ACC112 (cell line): ENCODE results near the gene MAT2B.
A peak's percentile ranks its signal among the peaks of the same experiment; 100 is the strongest.

ENCODE experiments used
- H2AFZ ChIP-seq: fragments of 200-600 bp; sonication (generic); one replicate; pipeline ENCODE4 v1.6.0; 2017; ENCODE audit warnings: antibody characterized with exemption, low read length; ENCODE audit not compliant: unreplicated experiment
- H3K27ac ChIP-seq: fragments of 200-600 bp; sonication (generic); 2 replicates; pipeline ENCODE4 v1.5.1; 2014; ENCODE audit warnings: low read depth, mild to moderate bottlenecking, antibody characterized with exemption, low read length, moderate library complexity
- H3K27me3 ChIP-seq: fragments of 200-600 bp; sonication (generic); 2 replicates; pipeline ENCODE4 v1.6.1; 2014; ENCODE audit warnings: mild to moderate bottlenecking, antibody characterized with exemption, low read length, moderate library complexity, mixed read lengths; ENCODE audit not compliant: insufficient read depth
- H3K36me3 ChIP-seq: fragments of 200-600 bp; sonication (generic); 2 replicates; pipeline ENCODE4 v1.6.1; 2016; ENCODE audit warnings: mild to moderate bottlenecking, antibody characterized with exemption, low read length, moderate library complexity, mixed read lengths; ENCODE audit not compliant: insufficient read depth
- H3K4me1 ChIP-seq: fragments of 200-600 bp; sonication (generic); one replicate; pipeline ENCODE4 v1.6.1; 2016; ENCODE audit warnings: low read length, mixed read lengths; ENCODE audit not compliant: insufficient read depth, unreplicated experiment, control insufficient read depth
- H3K4me3 ChIP-seq: fragments of 200-600 bp; sonication (generic); 2 replicates; pipeline ENCODE4 v1.5.1; 2014; ENCODE audit warnings: mild to moderate bottlenecking, low read depth, low read length
- H3K79me2 ChIP-seq: fragments of 200-600 bp; sonication (generic); one replicate; pipeline ENCODE4 v1.6.0; 2016; ENCODE audit warnings: low read length; ENCODE audit not compliant: control insufficient read depth, unreplicated experiment, insufficient read depth

MAT2B gene

GRCh38 chr5:163505368-163506094, at the start of gene MAT2B:
MAT2B (plus strand) TSS chr5:163505619; CDS start chr5:163505687, 68 bp downstream.
- peak within 1 kb of the TSS; percentile 83 for H3K27ac ChIP-seq
- peaks cover 25% of the 10 kb centered on the region for H3K4me1 ChIP-seq
- peak within 1 kb of the TSS; percentile 93 for H3K4me3 ChIP-seq
- peaks cover 52% of the 10 kb centered on the region for H3K79me2 ChIP-seq
- peak within 1 kb of the TSS; percentile 86 for H2AFZ ChIP-seq
- no peaks in the 10 kb centered on the region for H3K27me3 ChIP-seq
- H3K36me3 ChIP-seq = no peaks in the 10 kb centered on the region

DNA sequence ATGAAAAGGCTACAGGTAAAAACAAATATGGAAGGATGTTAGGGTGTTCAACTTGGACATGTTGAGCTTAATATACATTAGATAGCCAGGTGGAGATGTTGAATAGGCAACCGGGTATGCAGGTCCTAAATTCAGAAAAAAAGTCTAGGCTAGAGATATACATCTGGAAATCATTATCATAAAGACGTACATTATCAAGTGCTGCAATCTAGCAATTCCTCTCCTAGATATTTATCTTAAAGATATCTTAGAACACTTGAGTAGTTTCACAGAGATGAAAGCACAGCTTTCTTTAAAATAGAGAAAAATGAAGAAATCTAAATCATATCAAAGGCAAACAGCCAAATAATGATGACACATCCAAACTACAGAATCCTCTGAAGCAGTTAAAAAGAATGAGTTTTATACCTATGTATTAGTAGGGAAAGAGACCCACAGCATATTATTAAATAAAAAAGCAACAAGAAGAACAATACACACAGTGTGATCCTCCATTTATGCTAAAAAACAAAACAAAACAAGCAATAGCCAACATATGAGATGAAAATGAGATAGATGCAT, 49.3 kb upstream of the MAT2B start:
- Histone ChIP-seq H2AFZ (no peak overlapping the region), H3K27me3 (no peaks in the 10 kb centered on the region), H3K4me3 (peak overlapping the region; percentile 9; the same call in 1 of the 2 replicates), H3K36me3 (no peaks in the 10 kb centered on the region; the same call in 1 of the 2 replicates), H3K4me1 (peaks cover 8% of the 10 kb centered on the region), H3K79me2 (peaks cover 27% of the 10 kb centered on the region), H3K27ac (no peak overlapping the region)

DNA sequence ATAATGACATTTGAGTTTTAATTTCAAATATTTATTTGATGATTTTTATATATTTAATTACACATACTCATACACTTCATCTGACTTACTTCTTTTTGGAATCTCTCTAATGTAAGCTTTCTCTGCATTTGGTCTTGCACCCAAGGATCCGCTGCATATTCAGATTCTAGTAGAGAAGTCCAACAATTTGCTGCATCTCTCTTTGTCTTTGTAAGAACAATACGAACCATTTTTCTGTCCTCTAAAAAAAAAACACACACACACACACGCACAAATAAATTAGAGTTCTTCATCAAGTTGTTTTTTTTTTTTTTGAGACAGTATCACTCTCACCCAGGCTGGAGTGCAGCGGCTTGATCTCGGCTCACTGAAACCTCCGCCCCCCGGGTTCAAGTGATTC, 48.6 kb upstream of the MAT2B start:
- Histone ChIP-seq H3K79me2 (peaks cover 30% of the 10 kb centered on the region), H2AFZ (no peak overlapping the region), H3K36me3 (no peaks in the 10 kb centered on the region; the same call in 1 of the 2 replicates), H3K27ac (no peak overlapping the region), H3K4me3 (no peak overlapping the region), H3K4me1 (peaks cover 8% of the 10 kb centered on the region), H3K27me3 (no peaks in the 10 kb centered on the region)

- peak overlapping the region; percentile 83 for H3K4me3 ChIP-seq
- H3K27me3 ChIP-seq = no peaks in the 10 kb centered on the region
- H3K4me1 ChIP-seq = peaks cover 20% of the 10 kb centered on the region
- H3K36me3 ChIP-seq = no peaks in the 10 kb centered on the region; the same call in 1 of the 2 replicates
- H2AFZ ChIP-seq = no peak overlapping the region
- H3K27ac ChIP-seq = peak overlapping the region; percentile 98
- H3K79me2 ChIP-seq = peaks cover 47% of the 10 kb centered on the region
These were observed 46.5 kb upstream of the MAT2B start for GRCh38 chr5:163458778-163459385.

- Histone ChIP-seq H3K79me2 (peaks cover 51% of the 10 kb centered on the region), H3K36me3 (peaks cover under 1% of the 10 kb centered on the region; the same call in 1 of the 2 replicates), H2AFZ (peak overlapping the region; percentile 19)
These were observed 46.0 kb upstream of the MAT2B start for GRCh38 chr5:163459462-163459818.

DNA sequence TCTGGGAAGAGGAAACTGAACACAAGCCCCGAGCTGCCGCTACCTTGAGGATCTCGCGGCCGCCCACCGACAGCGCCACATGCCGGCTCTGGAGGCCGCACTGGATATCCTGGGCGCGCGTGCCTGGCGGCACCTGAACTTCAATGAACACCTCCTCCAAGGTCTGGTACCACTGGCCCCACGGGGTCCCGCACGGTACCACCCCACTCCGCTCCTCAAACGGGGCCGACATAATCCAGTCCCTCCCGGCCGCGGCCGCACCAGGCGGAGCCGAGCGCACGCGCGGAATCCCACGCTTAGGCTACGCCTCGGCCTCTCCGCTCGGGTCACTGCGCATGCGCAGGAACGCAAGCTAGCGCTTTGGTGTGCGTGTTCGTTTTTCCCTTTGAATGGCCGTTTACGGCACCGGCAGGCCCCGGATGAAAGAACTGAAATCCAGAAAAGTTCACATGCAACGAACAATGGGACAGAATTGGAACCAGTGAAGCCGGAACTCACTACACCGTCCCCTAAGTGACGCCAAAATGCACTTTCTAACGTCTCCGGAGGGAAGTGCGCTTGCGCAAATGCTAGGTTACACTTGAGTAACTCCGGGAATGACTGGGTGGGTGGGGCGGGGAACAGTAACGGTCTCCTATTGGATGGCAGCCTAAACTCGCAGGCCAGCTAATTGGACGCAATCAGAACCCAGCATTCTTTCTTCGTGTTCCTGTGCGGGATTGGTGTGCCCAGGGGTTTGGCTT, 45.4 kb upstream of the MAT2B start, which contains the start of gene NUDCD2:
NUDCD2 (minus strand) TSS at position 284 of the 743 bp plus-strand sequence; CDS start at position 232, 52 bp downstream.
- H3K4me1 ChIP-seq = peaks cover 20% of the 10 kb centered on the region
- H3K27me3 ChIP-seq = no peaks in the 10 kb centered on the region
- peak within 1 kb of the TSS; percentile 86 for H3K4me3 ChIP-seq
- H3K79me2 ChIP-seq = peaks cover 56% of the 10 kb centered on the region
- peaks cover 6% of the 10 kb centered on the region for H3K36me3 ChIP-seq
- H2AFZ ChIP-seq = peak within 1 kb of the TSS; percentile 36
- peak within 1 kb of the TSS; percentile 98 for H3K27ac ChIP-seq

More at GRCh38 chr5:163459462-163459818, 46.0 kb upstream of the MAT2B start:
- H3K27ac ChIP-seq = peak overlapping the region; percentile 98
- peaks cover 20% of the 10 kb centered on the region for H3K4me1 ChIP-seq
- H3K27me3 ChIP-seq = no peaks in the 10 kb centered on the region
- H3K4me3 ChIP-seq = peak overlapping the region; percentile 83

GRCh38 chr5:163460562-163461171, 44.8 kb upstream of the MAT2B start, which contains the start of gene HMMR:
HMMR (plus strand) TSS chr5:163460632; CDS start chr5:163460693, 61 bp downstream.
- Histone ChIP-seq H3K27me3 (no peaks in the 10 kb centered on the region), H3K4me1 (peaks cover 20% of the 10 kb centered on the region), H3K36me3 (peaks cover 7% of the 10 kb centered on the region), H3K79me2 (peaks cover 57% of the 10 kb centered on the region), H3K4me3 (peak within 1 kb of the TSS; percentile 86), H2AFZ (peak within 1 kb of the TSS; percentile 44), H3K27ac (peak within 1 kb of the TSS; percentile 98)

DNA sequence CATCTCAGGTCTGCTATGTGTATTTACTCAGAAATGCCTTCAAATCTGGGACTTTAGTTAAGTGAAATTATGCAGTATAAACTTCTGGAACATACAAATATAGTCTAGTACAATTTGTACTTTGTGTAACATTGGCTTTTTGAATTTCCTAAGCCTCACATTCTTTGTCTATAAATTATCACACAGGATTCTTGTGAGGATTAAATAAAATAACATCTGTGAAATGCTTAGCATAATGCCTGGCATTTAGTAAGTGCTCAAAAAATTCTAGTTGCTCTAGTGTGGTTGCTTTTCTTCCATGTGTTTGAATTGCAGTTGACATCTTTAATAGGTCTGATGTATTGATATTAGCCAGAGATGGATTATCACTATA, 42.4 kb upstream of the MAT2B start:
- peak overlapping the region; percentile 60 for H2AFZ ChIP-seq
- peak overlapping the region; percentile 86 for H3K4me3 ChIP-seq
- peak overlapping the region; percentile 87 for H3K27ac ChIP-seq
- H3K36me3 ChIP-seq = peaks cover 12% of the 10 kb centered on the region
- H3K27me3 ChIP-seq = no peaks in the 10 kb centered on the region
- H3K79me2 ChIP-seq = peaks cover 51% of the 10 kb centered on the region
- peaks cover 16% of the 10 kb centered on the region for H3K4me1 ChIP-seq

DNA sequence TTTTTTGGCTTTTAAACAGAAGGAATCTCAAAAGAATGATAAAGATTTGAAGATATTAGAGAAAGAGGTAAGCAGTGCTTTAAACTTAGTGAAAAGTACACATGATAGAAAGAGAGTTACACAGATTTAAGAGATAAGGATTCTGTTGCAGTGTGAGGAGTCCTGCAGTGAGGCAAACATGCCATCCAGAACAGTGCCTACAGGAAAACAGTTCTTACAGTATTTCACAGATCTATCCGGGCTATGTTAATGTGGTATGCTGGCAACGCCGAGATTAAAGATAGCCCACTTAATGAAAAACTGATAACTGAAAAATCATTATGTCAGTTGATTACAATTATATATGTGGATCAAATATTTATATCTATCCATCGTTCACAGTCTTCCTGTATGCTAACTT, 37.7 kb upstream of the MAT2B start:
- no peak overlapping the region for H3K4me3 ChIP-seq
- H3K4me1 ChIP-seq = peaks cover 9% of the 10 kb centered on the region
- H3K36me3 ChIP-seq = peaks cover 13% of the 10 kb centered on the region
- no peak overlapping the region for H3K27ac ChIP-seq
- no peaks in the 10 kb centered on the region for H3K27me3 ChIP-seq
- peaks cover 21% of the 10 kb centered on the region for H3K79me2 ChIP-seq
- H2AFZ ChIP-seq = peak overlapping the region; percentile 21
